Measurements from ENCODE around the gene THAP9.

GRCh38 chr4:82957045-82957444, 56.5 kb downstream of the THAP9 start:
- TF ChIP-seq CTCF (IDR thresholded peaks at IDR 0.05; ENCODE audit: low read depth, low read length) (no peak), EZH2phosphoT487 (IDR thresholded peaks at IDR 0.05; ENCODE audit: low read depth) (no peak)

Data from OCI-LY3 (cell line).